Measurements from ENCODE around the gene IFT20.
"Not testable (repeated sequence)": the region's sequence is repeated elsewhere in the genome, so short reads cannot be mapped to it uniquely, and the experiment has no call there.

The IFT20 gene

DNA sequence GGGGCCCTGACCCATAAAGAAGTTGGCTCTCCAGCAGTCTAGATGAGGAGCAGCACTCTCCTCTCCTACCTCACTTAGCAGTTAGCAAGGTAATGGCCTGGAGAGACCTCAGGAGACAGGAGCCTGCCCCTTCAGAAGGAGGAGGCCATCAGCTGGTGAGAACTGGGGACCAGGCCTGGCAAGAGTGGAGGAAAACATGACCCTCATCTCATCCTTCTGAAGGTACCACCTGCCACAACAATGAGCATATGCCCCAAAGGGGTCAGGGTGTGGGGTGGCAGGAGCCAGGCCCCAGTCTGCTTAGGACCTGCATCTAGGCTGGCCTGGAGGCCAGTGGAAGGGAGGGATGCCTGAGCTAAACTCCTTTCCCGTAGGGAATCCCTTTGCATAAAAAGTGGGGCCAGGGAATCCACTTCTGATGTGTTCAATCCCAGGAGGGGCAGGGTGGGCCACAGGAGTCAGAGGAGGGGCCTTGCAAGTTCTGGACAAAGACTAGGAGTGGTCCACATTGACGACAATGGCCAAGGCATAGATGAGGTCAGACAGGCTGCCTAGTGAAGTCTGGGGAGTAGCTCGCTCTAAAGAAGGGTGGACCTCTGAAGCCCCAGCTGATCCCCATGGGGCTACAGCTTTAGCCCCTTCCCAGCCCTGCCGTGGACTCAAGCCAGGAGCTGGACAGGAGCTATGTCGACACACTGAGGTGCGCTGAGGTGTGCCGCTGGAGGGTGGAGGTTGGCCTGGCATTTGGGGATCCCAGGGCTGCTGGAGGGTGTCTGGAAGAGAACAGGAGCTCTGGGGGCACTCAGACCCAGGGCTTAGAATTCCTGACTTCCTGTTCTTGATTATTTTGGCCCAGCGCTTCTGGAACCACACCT is 28.7 kb upstream of the IFT20 start:
- DNase-seq, result no peak

DNA sequence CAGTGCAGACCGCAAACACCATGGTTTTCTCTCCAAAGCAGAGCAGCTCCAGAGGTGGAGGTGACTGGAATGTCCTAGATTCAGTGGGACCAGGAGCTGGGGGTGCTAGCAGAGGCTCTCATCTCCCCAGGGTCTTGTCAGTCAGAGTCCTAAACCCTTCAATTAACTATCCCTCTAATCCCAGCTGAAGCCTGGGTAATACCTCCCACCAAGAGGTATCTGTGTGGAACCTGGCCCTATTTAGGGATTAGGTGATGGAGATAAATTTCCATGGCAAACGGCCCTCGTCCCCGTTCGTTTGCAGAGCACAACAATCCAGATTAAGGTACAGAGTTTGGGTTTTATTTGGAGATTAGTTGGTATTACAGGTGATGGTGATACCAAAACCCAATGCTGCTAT is 27.9 kb upstream of the IFT20 start:
- no peak for DNase-seq

DNA sequence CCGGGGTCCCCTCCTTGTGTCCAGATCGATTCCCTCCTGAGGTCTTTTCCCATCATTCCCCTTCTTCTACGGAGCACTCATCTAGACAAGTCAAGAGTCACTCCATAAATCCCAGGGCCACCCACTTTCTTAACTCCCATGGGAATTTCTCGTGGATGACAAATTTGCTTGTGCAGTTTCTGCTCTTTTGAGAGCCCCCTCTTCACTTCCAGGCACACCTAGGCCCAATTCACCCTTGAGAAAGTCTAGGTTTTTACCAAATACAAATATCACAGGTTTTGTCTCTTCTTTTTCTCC is 22.6 kb upstream of the IFT20 start:
- DNase-seq, result no peak

DNA sequence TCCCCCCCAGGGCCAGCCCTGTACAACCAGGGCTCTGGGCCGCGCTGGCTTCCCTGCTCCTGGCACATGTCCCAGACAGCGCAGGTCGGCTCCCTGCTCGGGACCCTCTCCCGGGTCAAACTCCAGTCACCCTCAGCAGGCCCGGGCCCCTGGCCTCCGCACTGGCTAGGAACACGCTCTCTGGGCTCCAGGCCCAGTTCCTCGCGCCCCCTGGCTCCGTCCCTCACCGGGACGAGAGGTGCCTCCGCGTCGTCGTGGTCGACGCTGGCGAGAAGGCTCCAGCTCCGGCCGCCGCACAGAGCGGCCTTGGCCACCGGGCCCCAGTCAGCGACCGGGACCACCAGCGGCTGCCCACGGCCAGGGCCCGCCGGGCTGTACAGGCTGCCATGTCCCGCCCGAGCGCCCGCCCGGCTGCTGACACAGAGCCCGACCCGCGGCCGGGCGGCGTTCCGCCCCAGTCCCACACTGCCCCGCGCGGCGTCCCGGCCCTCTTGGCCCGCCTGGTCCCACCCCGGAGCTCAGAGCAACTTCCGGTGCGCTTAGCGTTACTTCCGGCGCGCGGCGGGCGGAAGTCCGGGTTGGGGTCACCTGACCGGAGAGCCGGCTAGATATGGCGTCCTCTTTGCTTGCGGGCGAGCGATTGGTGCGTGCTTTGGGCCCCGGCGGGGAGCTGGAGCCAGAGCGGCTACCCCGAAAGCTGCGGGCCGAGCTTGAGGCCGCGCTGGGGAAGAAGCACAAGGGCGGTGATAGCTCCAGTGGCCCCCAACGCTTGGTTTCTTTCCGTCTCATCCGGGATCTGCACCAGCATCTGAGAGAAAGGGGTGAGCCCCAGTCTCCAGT is 22.0 kb upstream of the IFT20 start, which contains the start of gene POLDIP2:
Gene POLDIP2 (minus strand): TSS at position 467 of the 840 bp plus-strand sequence. CDS start 79 bp downstream, at position 388.
- DNase-seq, result peak; percentile 88 to 94

DNA sequence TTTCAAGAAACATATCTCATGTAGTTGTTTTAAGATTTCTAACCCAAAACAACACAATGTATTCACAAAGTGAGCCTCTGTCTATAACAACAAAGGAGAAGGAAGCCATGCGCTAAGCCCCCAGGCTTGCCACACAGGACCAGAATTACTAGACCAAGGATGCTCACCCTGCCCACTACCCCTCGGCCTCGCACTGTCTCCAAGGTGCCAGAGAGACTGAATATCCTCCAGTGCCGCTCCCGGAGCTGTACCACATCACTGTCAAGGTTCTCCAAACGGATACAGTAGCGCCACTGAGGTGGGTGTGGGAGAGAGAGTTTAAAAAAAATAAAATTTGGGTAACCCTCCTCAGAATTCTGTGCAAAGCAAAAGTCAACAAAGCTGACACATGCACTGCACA is 15.0 kb upstream of the IFT20 start:
- no peak for DNase-seq

DNA sequence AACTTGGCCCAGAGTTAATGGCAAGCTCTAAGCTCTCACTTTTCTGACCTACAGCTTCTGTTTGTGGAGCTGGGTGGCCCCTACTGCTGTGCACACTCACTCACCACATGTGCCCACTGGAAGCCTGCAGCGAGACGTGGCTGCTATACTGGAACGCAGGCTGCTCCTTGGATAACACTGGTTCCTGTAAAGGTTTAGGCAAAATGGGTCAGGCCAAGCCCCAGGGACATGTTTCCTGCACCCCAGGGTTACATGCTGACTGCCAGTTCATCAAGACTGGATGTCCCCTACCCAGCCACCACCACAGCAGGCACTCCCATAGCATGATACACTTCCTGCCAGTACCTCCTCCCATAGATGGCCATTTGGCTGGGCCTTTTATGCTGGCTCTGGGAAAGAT is 13.7 kb upstream of the IFT20 start:
- no peak for DNase-seq

DNA sequence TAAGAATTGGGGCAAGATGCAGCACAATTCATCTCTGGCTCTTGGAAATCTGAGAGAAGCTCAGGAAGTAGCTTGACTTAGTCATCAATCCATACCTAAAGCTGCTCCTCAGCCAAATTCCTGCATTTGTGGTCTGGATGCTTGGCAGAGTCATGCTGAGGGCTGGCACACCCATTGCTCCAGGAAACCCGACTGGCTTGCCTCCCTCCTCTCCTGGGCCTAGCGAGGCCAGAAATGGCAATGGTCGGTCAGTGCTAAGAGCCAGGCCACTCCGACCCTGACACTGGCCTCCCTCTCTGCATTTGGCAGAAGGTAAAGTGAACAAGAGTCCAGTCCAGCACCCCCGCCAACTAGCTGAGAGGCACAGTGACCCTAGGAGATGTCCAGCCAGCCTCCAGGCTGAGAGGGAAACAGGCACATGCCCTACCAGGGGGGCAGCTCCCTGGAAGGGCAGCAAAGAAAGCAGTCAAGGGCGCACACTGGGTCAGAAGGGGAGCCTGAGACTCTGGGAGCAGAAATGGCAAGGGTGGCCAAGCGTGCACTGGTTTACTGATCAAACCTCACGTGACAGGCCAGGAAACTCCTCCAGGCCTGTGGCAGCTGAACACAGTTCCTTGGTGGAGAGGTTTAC is 12.1 kb upstream of the IFT20 start:
- DNase-seq, result no peak

DNA sequence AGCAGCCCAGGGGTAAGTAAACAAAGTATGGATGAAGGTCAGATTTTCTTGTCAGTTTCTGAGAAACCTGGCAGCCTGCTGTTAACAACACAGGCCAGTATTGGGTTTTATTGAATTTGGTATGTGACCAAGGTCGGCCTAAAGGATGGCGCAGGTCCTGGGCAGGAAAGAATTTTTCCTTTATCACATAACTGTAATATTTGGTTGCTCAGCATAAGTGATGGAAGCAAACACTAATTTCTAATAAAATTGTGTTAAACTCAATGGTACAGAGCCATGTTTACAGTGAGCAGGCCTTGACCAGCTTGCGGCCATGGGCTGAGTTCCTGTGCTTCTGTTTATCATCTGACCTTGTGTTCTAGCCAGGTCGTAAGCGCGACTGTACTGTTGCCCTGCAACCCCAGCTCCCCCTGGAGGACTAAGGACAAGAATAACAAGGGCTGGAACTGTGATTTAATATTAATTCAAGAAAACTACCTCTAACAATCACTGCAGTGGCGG is 11.5 kb upstream of the IFT20 start:
- DNase-seq, result no peak

DNA sequence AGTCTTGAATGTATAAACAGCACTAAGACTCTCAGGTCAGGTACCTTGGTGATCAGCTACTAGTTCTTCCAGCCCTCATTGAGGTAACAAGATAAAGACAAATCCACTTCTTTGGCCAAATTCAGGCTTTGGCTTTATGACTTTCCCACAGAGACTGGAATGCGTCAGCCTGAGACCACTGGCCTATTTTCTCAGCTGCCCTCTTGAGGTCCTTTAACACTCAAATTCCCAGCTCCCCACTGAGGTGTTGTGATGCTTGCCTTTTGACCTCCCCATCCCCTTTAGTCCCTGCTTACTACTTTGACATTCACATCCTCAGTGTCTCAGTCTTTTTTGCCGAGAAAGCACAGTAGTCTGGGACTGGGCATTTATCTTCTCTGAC is 10.9 kb upstream of the IFT20 start:
- no peak for DNase-seq

DNA sequence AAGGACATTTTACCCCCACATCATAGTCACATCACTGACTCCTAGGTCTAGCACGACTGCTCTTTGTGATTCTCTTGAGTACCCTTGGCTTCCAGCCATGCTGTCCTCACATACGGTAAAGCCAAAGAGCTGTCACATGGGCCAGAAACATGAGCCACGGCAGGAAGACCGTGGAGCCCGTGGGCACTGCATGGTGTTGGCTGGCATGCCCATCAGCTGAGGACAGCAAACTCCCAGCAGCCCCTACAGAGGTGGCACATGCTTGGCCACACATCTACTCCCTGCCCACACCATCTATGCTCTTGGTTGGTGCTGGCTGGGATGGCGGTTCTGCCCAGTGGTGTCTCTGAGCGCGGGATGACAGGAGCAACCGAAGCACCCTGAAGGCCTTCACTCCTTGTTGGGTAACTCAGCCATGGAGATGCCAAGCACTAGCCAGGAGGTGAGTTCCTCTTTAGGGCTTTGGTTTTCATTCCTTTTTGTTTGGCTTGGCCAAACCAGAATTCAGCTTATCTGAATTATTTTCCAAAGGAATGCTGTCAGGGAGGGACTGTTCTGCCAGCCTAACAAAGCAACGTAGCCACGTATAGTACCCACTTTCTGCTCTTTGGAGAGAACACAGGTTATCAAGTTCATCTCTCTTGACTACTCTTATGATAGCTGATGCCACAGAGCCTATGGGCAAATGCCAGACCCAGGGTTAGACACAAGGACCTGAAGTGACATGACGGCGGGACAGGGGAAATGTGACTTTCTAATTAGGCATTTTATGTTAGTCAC is 10.3 kb upstream of the IFT20 start:
- no peak for DNase-seq

DNA sequence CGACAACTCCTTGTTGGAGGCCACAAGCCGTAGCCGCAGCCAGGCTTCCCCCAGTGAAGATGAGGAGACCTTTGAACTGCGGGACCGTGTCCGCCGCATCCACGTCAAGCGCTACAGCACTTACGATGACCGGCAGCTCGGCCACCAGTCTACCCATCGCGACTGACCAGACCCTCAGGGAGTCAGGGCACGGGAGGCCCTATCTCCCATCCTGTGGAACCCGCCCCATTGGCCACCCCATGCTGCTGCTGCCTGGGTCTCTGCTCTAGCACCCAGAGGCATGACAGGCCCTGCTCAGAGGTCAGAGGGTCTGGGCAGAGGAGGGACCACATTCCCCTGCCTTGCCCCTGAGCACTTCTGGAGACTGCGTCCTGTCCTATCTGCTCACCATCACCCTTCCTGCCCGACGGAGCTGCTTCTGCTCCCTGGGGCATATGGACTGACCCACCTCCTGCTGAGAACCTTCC is 9.2 kb upstream of the IFT20 start:
- DNase-seq, result no peak

DNA sequence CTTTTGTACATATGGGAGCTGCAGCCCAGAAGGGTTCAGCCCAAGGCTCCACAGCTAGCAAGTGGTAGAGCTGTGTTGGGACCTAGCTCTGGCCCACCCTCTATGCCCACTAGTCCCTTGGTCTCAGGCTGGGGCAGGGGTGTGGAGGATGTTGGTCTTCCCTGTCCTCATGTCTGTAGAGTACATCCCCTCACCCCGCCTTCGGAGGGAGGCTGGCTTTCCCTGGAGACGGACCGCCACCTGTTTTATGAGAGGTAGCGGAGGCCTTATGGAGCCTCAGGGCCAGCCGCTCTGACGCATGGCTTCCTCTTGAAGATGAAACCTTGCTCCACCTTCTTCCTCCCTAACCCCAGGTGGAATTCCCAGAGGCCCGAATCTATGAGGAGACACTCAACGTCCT is 8.7 kb upstream of the IFT20 start:
- DNase-seq, result no peak

DNA sequence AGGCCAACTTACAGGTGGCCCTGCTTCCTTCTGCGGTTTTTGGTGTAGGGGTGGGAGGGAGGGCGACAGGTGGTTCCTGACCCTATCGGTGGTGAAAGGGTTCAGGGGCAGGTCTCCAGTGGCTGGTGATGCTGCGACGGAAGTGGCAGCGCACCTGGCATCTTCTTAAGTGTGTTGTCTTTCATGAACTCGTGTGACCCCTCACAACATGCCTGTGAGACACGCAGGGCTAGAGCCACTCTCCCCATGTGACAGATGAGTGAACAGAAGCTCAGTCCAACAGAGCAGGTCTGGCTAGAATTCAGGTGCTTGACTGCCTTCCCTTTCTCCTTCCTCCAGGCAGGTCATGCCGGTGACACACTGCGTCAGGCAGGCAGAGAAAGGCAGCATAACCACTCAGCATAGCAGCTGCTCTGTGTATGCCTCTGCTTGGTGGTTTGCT is 8.2 kb upstream of the IFT20 start:
- no peak for DNase-seq

DNA sequence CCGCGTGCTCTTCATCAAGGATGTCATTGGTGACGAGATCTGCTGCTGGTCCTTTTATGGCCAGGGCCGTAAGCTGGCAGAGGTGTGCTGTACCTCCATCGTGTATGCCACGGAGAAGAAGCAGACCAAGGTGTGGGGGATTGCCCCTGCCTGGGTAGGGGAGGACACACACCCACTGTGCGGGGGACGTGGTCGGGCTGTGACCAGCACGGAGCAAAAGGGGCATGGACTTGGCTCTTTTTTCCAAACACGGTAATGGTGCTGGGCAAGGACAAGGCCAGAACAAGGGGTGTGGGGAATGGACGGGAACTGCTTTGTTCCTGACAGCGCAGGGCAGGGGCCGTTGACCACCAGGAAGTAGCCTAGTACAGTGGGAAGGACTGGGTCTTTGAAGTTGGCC is 7.0 kb upstream of the IFT20 start:
- DNase-seq, result no peak

DNA sequence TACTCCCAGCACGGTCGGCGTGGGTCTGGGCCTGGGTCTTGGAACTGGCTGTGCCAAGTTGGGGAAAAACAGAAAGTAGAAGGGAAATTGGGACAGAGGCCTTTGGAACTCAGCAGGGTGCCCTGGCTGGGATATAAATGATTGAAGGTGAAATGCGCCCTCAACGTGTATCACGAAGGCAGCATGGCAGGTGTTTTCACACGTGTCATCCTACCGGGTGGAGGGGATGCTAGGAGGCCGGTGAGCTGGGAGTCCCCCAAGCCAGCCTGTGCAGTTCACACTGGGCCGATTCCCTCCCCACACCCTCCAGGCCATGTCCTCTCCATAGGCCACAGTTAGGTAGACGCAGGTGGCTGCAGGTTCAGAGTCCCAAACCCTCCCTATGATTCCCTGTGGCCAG is 6.2 kb upstream of the IFT20 start:
- DNase-seq, result no peak

DNA sequence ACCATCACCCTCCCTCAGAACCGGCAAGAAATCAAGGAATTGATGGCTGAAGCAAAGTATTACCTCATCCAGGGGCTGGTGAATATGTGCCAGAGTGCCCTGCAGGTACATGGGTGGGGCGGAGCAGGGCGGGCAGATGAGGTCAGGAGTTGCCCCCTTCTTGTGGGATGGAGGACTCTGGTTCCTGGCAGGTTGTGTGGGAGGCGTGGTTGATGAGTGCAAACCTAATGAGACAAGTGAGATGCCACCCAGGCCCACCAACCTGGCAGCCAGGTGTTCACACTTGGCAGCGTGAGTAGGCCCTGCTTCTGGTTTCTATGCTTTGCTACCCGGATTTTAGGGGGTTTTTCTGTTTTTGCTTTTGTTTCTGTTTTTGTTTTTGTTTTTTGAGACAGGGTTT is 5.1 kb upstream of the IFT20 start:
- DNase-seq, result no peak

DNA sequence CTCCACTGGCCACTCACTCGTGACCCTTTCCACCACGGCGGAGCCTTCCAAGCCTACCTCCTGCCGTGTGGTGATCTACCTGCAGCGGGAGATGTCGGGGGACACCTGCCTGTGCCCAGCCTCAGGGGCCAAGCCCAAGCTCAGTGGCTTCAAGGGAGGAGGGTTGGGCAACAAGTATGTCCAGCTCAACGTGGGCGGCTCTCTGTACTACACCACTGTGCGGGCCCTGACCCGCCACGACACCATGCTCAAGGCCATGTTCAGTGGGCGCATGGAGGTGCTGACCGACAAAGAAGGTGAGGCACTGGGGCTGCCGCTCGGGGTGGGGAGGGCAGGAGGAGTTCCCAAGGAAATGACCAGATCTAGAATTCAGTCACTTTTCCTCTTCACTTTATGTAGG is 4.2 kb upstream of the IFT20 start:
- DNase-seq, result no peak

DNA sequence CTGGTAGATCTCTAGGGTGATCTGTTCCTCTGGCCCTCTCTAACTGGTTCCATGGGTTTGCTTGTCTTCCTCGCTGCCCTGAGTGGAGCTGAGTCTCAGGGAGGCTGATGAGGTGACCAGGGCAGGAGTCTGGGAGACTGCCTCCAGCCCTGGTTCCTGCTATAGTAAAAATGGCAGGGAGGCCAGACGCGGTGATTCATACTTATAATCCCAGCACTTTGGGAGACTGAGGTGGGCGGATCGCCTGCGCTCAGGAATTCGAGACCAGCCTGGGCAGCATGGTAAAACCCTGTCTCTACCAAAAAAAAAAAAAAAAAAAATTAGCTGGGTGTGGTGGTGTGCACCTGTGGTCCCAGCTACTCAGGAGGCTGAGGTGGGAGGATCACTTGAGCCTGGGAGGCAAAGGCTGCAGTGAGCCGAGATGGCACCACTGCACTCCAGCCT is 3.5 kb upstream of the IFT20 start:
- DNase-seq, result not testable (repeated sequence)

DNA sequence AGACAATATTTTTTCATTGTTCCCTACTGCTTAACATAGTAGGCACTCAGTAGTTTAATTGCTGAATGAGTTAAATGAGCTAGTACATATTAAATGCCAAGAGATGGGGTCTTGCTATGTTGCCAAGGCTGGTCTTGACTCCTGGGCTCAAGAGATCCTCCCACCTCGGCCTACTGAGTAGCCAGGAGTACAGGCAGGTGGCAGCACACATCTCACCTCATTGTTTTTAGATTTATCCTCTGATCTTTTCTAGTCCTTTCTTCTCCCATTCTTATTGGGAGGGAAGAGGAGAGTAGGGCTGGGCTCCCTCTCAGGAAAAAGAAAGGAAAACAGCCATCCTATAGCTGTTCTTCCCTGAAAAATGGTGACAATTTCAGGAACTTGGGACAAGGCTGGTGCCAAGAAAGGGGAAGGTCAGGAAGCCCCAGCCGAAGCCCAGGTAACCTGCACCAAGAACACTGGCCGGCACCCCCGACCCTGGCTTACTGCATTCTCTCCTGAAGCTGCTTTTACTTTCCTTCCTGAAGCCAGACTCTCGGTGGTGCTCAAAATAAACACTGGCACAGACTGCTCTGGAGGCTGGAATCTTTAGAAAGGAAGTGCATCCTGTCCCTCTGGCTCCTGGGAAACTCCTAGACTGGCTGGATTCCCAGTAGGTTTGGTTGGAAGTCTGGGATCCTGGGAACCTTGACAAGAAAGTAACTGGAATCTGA is 2.9 kb upstream of the IFT20 start:
- DNase-seq, result no peak

DNA sequence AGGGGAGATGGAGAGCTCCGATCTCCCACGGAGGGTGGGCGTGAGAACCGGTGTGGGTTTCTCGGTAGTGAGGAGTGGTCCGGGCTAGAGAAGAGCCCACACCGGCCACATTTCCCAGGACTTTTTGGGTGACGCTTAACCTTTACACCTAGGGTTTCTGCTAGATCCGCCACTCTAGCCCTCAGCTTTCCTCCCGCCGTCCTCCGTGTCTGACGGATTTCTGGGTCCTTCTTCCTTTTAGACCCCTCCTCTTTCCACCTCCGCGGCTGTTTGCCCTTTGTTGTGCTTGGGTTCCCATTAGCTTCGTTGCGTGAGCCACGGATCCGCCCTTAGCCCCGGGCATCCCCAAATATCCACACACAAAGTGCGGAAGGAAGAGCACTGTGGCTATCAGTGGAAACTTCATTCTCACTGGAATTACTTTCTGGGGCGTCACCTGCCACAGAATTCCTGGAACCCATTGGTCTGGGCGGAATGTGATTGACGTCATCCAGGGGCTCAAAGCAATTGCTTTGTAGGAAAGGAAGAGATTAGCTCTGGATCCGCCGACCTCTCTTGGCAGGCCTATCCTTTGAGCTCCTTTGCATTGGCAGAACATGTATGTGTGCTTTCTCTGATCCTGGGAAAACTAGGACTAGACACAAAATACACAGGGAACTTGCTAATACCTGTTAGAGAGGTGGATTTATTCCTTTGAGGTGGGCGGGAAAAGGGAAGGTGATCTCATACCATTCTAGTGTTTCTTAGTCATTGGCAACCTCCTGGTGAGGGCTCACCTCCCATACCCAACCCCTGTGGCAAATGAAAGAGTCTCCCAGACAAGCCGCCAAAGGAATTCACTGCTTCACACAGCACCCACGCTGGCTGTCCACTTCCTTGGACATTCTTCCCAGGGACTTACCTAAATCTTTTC is 943 bp upstream of the IFT20 start:
- peak in 1 of 2 donors; percentile 13 for DNase-seq

All from hippocampal formation (tissue), 2 donors.